Left colon (tissue), 2 donors: ENCODE results near the gene BAZ1A. TPM values are rescaled to one million over a fixed set of nuclear protein-coding genes. Genes with fewer than 3 reads are reported as not detected.

Experiments
- ATAC-seq: fragments of 200-7000 bp; cut with Tn5 transposase; one replicate; pipeline ENCODE4 v1.9.1; 2020; ENCODE audit warnings: mild to moderate bottlenecking, moderate library complexity
- DNase-seq, 2 donors: peaks; one replicate each; pipeline ENCODE4 v3.0.0-alpha.2; 2020
- intact Hi-C, 2 donors: fragments of 100-400 bp; cut with DNase I in 1 of 2; cut with micrococcal nuclease in 1 of 2; formaldehyde crosslinking; loops; one replicate each; pipeline versions ENCODE4 v1.11.2 to v1.14.0; 2022; cut with DNase I, micrococcal nuclease
- total RNA-seq, 2 donors: library from RNA; stranded (reverse); fragmentation: NEBNext Ultra II Directional; extraction: Animal tissue kit (Norgen Biotek cat#: 25700); gene quantifications; one replicate each; pipeline ENCODE4 v1.2.1, GENCODE V29; 2021
- donor health status: DM: no; HTN: no; CAD: no.
- donor health status: DM: yes; HTN: yes; CAD: no.

BAZ1A gene
- total RNA-seq, 2 donors from 2014 or later = 29.1 to 36.1 TPM

DNA sequence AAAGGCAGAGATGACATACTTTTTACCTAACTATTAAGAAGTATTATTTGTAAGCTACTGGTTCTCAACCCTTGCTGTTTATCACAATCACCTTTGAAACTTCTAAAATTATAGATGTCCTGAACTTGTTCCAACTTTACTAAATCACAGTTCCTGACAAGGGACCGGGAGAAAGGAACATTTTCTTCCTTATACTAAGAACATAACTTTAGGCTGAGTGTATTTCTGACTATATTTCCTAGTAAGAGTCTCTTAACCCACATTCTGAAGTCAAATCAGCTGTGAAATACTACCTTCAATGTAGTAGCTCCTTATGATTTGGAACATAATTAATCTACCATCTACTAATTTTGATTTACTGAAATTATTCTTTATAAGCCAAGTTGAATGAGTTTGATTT lies 80.2 kb downstream of the BAZ1A start:
- ATAC-seq (no peak), DNase-seq (no peak)
- intact Hi-C loops = no loop called here

DNA sequence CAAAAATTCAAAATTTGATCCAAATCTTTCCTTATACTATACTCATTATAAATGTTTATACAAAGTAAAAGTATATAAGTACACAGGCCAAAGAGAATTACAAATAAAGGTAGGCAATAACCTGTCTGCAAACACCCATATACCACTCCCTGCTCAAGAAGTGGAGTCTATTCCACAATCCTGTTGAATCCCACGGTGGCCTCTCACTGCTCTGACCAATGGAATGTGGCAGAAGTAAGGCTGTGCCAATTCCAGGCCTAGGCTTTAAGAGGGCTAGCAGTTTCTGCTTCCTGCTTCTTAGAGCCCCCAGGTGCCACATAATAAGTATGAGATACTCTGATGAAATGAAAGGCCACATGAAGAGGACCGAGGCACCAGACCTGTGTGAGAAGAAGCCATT lies 80.9 kb downstream of the BAZ1A start:
- intact Hi-C loops = no loop called here
- ATAC-seq = peak; percentile 33

DNA sequence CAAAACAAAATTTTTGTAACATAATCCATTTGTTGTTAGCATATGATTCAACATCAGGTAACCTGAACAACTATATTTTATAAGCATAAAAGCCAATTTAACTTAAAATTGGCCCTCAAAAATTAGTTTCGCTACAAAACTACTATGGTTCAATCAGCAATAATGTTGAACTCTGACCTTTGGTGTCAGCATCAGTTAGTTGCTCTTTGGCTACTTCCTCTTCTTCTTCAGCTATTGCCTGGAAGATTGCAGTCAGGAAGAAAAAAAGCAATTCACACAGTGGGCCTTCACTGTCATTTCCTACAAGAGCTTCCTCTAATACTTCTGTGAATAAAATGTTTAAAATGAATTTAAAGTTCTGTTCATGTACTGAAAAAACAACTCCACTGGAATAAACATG lies 82.6 kb downstream of the BAZ1A start:
- intact Hi-C loops = no loop called here
- DNase-seq (no peak), ATAC-seq (no peak)

More for the DNA sequence above, 80.9 kb downstream of the BAZ1A start:
- no peak for DNase-seq

GRCh38 chr14:34785223-34786006 lies 89.7 kb downstream of the BAZ1A start:
- intact Hi-C loops = no loop called here
- no peak for DNase-seq
- no peak for ATAC-seq

DNA sequence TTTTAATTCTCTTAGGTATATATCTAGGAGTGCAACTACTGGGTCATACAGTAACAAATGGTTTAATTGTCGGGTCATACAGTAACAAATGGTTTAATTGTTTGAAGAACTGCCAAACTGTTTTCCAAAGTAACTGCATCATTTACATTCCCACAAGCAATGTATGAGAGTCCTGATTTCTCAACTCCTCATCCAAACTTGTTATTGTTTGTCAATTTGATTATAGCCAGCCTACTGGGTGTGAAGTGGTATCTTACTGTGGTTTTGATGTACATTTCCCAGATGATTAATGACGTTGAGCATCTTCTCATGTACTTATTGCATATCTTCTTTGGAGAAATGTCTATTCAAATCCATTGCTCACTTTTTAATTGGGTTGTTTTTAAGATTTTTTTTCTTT lies 93.1 kb downstream of the BAZ1A start:
- intact Hi-C loops = no loop called here
- DNase-seq = no peak
- no peak for ATAC-seq

GRCh38 chr14:34781242-34781641 lies 93.9 kb downstream of the BAZ1A start:
- ATAC-seq (no peak), DNase-seq (no peak)
- intact Hi-C loops = no loop called here

DNA sequence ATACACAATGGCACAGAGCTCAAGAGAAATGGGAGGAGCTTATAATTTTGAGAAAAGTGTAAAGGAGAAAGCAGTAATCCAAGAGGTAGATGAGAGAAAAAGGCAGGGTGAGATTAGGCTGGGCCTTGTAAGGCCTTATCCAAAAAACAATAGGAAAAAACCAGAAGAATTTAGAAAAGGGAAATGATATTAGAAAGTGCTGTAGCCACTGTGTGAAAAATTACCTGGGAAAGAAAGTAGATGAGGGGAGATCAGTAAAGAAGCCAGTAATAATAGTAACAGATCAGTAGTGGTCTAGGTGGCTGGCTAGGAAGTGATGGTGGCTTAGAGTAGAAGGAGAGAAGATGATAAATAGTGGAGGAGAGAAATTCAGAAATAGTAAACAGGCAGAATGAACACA lies 94.5 kb downstream of the BAZ1A start:
- DNase-seq = no peak
- intact Hi-C loops = no loop called here
- ATAC-seq = no peak

GRCh38 chr14:34778744-34779143 lies 96.4 kb downstream of the BAZ1A start:
- ATAC-seq (no peak), DNase-seq (no peak)
- intact Hi-C loops = no loop called here

DNA sequence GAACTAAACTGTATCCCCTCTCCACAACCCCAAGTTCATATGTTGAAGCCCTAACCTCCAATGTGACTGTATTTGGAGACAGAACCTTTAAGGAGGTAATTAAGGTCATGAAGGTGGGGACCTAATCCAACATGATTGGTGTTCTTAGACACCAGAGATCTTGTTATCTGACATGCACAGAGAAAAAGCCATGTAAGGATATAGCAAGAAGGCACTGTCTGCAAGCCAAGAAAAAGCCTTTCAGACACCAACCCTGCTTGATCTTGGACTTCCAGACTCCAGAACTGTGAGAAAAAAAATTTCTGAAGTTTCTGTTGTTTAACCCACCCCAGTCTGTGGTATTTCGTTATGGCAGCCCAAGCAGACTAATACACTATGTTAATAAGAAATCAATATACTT lies 98.5 kb downstream of the BAZ1A start:
- ATAC-seq (no peak), DNase-seq (no peak)
- intact Hi-C loops = no loop called here

DNA sequence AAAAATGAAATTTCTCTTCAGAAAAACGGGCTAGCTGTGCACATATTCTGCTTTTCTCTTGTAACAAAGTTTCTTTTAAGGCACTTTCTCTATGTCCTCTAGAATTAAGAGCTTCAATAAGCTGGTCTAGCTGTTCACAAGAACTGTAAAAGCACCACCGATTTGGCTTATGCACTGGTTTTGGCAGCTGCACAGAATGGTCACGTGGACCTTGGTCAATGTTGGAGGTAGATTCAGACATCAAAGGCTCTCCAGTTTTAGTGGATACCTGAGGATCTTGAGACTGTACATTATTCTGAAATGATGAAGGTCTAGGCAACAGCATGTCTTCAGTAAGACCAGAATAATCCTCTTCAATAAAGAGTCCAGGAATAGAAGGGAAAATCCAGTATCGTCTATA lies 99.2 kb downstream of the BAZ1A start:
- intact Hi-C loops = no loop called here
- no peak for ATAC-seq

DNA sequence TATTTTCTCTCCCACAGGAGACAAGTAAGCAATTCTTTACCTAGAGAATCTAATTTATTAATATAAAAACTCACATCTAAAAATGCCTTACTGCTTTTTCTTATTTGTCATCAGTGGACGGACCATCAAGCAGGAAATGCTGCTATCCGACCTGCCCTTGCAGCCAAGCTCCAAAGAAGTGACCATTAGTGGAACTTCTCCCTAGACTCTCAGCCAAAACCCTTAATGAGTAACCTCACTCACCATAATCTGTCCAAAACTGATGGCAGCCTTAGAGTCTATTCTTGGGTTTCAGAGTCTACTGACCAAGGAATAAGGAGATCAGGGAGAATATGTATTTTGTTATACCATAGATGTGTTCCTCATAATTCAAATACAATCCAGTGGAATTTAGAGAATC lies 99.8 kb downstream of the BAZ1A start:
- ATAC-seq = no peak
- intact Hi-C loops = no loop called here
- no peak for DNase-seq

More for the DNA sequence above, 99.2 kb downstream of the BAZ1A start:
- no peak for DNase-seq

DNA sequence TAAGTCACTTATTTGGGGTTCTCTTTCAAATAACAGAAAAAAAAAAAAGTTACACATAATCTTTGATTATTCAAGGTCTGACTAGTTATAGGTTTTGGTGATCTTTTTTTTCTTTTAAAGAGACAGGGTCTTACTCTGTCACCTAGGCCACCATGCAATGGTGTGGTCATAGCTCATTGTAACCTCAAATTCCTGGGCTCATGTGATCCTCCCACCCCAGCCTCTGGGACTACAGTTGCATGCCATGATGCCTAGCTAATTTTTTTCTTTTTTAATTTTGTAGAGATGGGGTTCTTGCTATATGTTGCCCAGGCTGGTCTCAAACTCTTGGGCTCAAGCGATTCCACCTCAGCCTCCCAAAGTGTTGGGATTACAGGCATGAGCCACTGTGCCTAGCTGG lies 104.3 kb downstream of the BAZ1A start:
- intact Hi-C loops = no loop called here
- ATAC-seq (no peak), DNase-seq (no peak)

- intact Hi-C loops = no loop called here
- ATAC-seq (no peak), DNase-seq (no peak)
These were observed 108.6 kb downstream of the BAZ1A start for GRCh38 chr14:34766606-34767005.

- no peak for ATAC-seq
- intact Hi-C loops = no loop called here
- DNase-seq = no peak
These were observed 109.1 kb downstream of the BAZ1A start for GRCh38 chr14:34766060-34766459.

GRCh38 chr14:34755215-34755614 lies 119.9 kb downstream of the BAZ1A start:
- intact Hi-C loops = no loop called here
- no peak for DNase-seq
- ATAC-seq = no peak

- intact Hi-C loops = no loop called here
- no peak for DNase-seq
- ATAC-seq = no peak
These were observed 120.5 kb downstream of the BAZ1A start for GRCh38 chr14:34754687-34755086.

DNA sequence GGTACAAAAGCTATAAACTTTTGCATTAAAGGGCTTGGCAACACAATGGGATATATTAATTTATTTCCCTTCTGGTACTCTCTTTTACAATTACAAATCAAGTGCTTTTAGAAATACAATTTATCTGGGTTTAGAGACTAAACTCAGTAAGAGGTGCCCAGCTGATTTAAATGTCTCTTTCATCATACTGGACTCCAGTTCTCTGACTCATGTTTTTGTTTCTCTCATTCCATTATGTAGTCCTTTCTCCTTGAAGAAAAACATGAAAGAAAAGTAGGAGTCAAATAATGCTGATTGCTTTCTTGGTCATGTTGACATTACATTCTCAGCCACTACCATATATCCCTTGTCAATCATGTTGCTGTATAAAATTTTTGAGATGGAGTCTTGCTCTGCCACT lies 124.5 kb downstream of the BAZ1A start:
- intact Hi-C loops = no loop called here
- no peak for DNase-seq
- no peak for ATAC-seq

- ATAC-seq (no peak), DNase-seq (no peak)
- intact Hi-C loops = no loop called here
These were observed 124.9 kb downstream of the BAZ1A start for GRCh38 chr14:34750233-34750632.

DNA sequence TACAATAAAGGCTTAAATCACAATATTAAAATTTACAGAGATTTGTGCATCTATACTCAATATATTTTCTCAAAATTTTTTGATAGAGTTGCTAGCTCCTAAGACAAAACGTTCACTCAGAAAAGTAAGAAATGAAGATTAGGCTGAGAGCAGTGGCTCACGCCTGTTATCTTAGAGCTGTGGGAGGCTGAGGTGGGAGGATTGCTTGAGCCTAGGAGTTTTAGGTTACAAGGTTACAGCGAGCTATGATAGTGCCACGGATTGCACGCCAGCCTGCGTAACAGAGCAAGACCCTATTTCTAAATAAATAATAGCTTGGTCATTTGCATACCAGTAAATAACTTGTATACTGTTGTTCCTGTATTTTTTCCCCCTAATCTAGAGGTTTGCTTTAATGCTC lies 125.8 kb downstream of the BAZ1A start:
- intact Hi-C loops = no loop called here
- ATAC-seq = no peak
- DNase-seq = no peak

DNA sequence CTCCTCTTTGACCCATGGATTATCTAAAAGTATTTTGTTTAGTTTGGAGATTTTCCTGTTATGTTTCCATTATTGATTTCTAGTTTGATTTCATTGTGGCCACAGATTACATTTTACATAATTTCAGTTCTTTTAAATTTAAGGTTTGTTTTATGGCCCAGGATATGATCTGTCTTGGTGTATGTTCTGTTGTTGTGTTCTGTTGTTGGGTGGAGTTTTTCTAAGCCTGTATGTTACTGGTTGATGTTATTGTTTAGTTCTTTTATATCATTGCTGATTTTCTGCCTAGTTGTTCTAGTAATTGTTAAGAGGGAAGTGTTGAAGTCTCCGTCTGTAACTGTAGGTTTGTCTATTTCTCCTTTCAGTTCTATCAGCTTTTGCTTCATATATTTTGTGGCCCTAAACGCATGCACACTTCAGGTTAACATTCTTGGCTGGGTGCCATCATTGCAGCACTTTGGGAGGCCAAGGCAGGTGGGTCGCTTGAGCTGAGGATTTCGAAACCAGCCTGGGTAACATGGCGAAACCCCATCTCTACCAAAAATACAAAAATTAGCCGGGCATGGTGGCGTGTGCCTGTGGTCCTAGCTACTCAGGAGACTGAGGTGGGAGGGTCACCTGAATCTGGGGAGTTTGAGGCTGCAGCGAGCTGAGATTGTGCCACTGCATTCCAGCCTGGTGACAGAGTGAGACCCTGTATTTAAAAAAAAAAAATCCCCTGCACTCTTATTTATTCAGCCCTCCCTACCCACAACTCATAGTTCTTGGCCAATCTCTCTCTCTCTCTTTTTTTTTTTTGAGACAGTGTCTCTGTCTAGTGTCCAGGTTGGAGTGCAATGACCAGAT lies 132.7 kb downstream of the BAZ1A start:
- ATAC-seq = no peak
- intact Hi-C loops = no loop called here
- DNase-seq = no peak
